ENCODE data around the gene FAM168A.

FAM168A gene

DNA sequence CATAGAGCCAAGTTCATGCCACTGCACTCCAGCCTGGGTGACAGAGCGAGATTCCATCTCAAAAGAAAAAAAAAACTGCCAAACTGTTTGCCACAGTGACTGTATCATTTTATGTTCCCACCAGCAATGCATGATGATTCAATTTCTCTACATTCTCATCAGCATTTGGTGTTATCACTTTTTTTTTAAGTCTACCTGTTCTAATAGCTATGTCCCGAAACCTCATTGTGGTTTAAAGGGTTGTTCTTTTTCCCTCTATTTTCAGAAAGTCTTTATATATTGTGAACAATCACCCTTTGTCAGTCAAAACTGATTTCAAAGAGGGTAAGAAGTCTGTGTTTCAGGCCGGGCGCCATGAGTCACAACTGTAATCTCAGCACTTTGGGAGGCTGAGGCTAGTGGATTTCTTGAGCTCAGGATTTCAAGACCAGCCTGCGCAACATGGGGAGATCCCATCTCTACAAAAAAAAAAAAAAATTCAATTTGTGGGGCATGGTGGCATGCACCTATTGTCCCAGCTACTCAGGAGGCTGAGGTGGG is 14.8 kb upstream of the FAM168A start:
- TF ChIP-seq BACH2 (CRISPR knock-in tag; IDR thresholded peaks at IDR 0.05; ENCODE audit: borderline replicate concordance) (no peak), ZFP30 (CRISPR knock-in tag; IDR thresholded peaks at IDR 0.05) (no peak), SNAI2 (CRISPR knock-in tag; IDR thresholded peaks at IDR 0.05) (no peak)
- TF ChIP-seq, protein P1, sequence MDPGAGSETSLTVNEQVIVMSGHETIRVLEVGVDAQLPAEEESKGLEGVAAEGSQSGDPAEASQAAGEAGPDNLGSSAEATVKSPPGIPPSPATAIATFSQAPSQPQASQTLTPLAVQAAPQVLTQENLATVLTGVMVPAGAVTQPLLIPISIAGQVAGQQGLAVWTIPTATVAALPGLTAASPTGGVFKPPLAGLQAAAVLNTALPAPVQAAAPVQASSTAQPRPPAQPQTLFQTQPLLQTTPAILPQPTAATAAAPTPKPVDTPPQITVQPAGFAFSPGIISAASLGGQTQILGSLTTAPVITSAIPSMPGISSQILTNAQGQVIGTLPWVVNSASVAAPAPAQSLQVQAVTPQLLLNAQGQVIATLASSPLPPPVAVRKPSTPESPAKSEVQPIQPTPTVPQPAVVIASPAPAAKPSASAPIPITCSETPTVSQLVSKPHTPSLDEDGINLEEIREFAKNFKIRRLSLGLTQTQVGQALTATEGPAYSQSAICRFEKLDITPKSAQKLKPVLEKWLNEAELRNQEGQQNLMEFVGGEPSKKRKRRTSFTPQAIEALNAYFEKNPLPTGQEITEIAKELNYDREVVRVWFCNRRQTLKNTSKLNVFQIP (CRISPR knock-in tag; IDR thresholded peaks at IDR 0.05; ENCODE audit: borderline replicate concordance, low read depth) = no peak
- ATAC-seq = no peak

DNA sequence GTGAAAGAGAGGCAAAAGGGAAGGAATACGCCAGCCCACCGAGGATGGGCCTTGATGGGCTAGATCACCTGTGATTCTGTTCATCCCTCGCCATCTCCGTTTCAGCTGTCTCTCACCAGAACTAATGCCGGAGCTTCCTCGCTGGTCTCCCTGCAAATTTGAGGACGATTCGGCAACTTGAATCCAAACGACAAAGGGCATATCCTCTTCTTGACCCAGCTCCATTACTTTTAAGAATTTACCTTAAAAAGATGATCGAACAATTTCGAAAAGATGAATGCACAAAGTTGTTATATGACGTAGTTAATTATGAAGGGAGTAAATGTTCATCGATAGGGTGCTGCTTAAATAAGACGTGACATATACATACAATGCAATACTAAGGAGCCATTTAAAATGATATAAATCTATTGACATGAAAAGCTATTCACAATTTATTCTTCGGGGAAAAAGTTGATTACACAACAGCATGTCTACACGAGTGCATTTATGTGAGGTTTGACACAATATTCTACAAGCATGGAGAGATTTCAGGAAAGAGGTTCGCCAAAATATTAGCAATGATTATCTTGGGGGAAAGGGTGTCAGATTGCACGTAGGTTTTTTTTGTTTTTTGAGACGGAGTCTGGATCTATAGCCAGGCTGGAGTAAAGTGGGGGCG is 937 bp upstream of the FAM168A start:
- TF ChIP-seq RARB (CRISPR knock-in tag; IDR thresholded peaks at IDR 0.05) = no peak
- no peak for TF ChIP-seq ESRRG (CRISPR knock-in tag; IDR thresholded peaks at IDR 0.05)
- TF ChIP-seq, protein P2, sequence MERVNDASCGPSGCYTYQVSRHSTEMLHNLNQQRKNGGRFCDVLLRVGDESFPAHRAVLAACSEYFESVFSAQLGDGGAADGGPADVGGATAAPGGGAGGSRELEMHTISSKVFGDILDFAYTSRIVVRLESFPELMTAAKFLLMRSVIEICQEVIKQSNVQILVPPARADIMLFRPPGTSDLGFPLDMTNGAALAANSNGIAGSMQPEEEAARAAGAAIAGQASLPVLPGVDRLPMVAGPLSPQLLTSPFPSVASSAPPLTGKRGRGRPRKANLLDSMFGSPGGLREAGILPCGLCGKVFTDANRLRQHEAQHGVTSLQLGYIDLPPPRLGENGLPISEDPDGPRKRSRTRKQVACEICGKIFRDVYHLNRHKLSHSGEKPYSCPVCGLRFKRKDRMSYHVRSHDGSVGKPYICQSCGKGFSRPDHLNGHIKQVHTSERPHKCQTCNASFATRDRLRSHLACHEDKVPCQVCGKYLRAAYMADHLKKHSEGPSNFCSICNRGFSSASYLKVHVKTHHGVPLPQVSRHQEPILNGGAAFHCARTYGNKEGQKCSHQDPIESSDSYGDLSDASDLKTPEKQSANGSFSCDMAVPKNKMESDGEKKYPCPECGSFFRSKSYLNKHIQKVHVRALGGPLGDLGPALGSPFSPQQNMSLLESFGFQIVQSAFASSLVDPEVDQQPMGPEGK (CRISPR knock-in tag; IDR thresholded peaks at IDR 0.05; ENCODE audit: borderline replicate concordance) = no peak
- TF ChIP-seq ZNF70 (CRISPR knock-in tag; IDR thresholded peaks at IDR 0.05) = no peak
- no peak for TF ChIP-seq GLIS3 (CRISPR knock-in tag; IDR thresholded peaks at IDR 0.05)
- TF ChIP-seq CSDC2 (CRISPR knock-in tag; IDR thresholded peaks at IDR 0.05) = no peak
- TF ChIP-seq, protein P3, sequence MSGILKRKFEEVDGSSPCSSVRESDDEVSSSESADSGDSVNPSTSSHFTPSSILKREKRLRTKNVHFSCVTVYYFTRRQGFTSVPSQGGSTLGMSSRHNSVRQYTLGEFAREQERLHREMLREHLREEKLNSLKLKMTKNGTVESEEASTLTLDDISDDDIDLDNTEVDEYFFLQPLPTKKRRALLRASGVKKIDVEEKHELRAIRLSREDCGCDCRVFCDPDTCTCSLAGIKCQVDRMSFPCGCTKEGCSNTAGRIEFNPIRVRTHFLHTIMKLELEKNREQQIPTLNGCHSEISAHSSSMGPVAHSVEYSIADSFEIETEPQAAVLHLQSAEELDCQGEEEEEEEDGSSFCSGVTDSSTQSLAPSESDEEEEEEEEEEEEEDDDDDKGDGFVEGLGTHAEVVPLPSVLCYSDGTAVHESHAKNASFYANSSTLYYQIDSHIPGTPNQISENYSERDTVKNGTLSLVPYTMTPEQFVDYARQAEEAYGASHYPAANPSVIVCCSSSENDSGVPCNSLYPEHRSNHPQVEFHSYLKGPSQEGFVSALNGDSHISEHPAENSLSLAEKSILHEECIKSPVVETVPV (CRISPR knock-in tag; IDR thresholded peaks at IDR 0.05) = no peak
- TF ChIP-seq ZNF565 (CRISPR knock-in tag; conservative IDR thresholded peaks at IDR 0.05; ENCODE audit: low read depth) = no peak
- TF ChIP-seq ISL1 (CRISPR knock-in tag; IDR thresholded peaks at IDR 0.05) = no peak
- no peak for TF ChIP-seq SNAI2 (CRISPR knock-in tag; IDR thresholded peaks at IDR 0.05)
- no peak for TF ChIP-seq TCF4 (CRISPR knock-in tag; IDR thresholded peaks at IDR 0.05; ENCODE audit: borderline replicate concordance)
- ATAC-seq = no peak

DNA sequence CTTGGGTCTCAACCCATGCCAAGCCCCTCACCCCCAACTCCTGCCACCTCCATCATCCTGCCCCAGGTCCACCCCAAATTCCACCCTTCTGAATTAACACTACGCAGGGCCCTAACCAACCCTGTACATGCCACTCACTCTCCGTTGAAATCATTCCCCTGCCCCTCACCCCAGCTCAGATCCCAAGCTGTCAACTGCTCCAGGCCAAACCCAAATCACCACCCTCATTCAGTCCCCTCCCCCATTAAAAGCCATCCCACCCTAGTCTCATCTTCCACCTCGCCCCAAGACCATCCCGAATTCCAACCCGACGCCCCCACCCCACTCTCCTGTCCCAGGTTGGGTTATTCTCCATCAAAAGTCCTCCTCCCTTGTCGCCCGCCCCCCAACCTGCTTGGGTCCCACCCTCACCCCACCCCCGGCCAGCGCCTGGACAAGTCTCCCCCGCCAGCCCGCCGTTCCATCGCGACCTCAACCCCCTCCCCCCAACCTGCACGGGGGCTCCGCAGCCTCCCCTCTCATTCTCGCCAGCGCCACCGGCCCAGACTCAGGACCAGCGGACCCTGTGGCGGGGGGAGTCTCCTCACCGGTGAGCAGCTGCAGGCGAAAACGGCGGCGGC is 466 bp downstream of the FAM168A start:
- no peak for ATAC-seq

DNA sequence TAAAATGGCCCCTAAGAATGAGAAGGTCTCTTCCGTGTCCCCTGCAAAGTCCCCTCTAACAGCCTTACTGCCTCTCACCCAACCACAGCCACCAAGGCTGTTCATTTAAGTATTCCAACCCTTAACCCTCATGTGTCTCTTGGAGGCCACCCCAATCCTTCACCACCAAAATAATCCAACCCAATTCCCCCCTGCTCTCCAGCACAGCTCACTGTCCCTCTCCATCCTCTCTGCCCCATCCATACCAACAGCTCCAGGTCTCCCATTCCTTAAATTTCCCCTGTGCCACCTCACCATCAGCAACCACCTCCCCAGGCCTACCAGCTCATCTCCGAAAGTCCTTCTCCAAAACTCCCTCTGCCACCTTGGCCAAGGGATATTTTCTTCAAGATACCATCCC is 1.4 kb downstream of the FAM168A start:
- no peak for ATAC-seq
- TF ChIP-seq, protein P1 (CRISPR knock-in tag; IDR thresholded peaks at IDR 0.05; ENCODE audit: borderline replicate concordance, low read depth) = no peak
- TF ChIP-seq TCF4 (CRISPR knock-in tag; IDR thresholded peaks at IDR 0.05; ENCODE audit: borderline replicate concordance) (no peak), CSDC2 (CRISPR knock-in tag; IDR thresholded peaks at IDR 0.05) (no peak), OSR1 (CRISPR knock-in tag; IDR thresholded peaks at IDR 0.05) (no peak), PPARA (CRISPR knock-in tag; IDR thresholded peaks at IDR 0.05; ENCODE audit: borderline replicate concordance) (no peak), RARB (CRISPR knock-in tag; IDR thresholded peaks at IDR 0.05) (no peak), ZNF70 (CRISPR knock-in tag; IDR thresholded peaks at IDR 0.05) (no peak)

More for the DNA sequence above, 466 bp downstream of the FAM168A start:
- TF ChIP-seq TOX (CRISPR knock-in tag; IDR thresholded peaks at IDR 0.05; ENCODE audit: borderline replicate concordance) (no peak), PPARA (CRISPR knock-in tag; IDR thresholded peaks at IDR 0.05; ENCODE audit: borderline replicate concordance) (no peak), ZFP3 (CRISPR knock-in tag; IDR thresholded peaks at IDR 0.05) (no peak), ZNF8 (CRISPR knock-in tag; IDR thresholded peaks at IDR 0.05) (no peak), CSDC2 (CRISPR knock-in tag; IDR thresholded peaks at IDR 0.05) (no peak), ARNTL (CRISPR knock-in tag; IDR thresholded peaks at IDR 0.05; ENCODE audit: borderline replicate concordance, low read depth) (no peak), TCF4 (CRISPR knock-in tag; IDR thresholded peaks at IDR 0.05; ENCODE audit: borderline replicate concordance) (no peak)
